Ureter (tissue), 1 donor: ENCODE results near the gene ANKRD34C. TPM values are rescaled to one million over a fixed set of nuclear protein-coding genes. Genes with fewer than 3 reads are reported as not detected.

ENCODE experiments used
- DNase-seq: peaks from one replicate; pipeline ENCODE4 v3.0.0-alpha.2; 2020; ENCODE audit warnings: low spot score
- total RNA-seq: library from RNA; stranded (reverse); gene quantifications from one replicate; pipeline ENCODE4 v1.2.4, GENCODE V29; 2023
- donor health status: DM: yes; HTN: yes; CAD: no.

ANKRD34C gene
- total RNA-seq = not detected

DNA sequence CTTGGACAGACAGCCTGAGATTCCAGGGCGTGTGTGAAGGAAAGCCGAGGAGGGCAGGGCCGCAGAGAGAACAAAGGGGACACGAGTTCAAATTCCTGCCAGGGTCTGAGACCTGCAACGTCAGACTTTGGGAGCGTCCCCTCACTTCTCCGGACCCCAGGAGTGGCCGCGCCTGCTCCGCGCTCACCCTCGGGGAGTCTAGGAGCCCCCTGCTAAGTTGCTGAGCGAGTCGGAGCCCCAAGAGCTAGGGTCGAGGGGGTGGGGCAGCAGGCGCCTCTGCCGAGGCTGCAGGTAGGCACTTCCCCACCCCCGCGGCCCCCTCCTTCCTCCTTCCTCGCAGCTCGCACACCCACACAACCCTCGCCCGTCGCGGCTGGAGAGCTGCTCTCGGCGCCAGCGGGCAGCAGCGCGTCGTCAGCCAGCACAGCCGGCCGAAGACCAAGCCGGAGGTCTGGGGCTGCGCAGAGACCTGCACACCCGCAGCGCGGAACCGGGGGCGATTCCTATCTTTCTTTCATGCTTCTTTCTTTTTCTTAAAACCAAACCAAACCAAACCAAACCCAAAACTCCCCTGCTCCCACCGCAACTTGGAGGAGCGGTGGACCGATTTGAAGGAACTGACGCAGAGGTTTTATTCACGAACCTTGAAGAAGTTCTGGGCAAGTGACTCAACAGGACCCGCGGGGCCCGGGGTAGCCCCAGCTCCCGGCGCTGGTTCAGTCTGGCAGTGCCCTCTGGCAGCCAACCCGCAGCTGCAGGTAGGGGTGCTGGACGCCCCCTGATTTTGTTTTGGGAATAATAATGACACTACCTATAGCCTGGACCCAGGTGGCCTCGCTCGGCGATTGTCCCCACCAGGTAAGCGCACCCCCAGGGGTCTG, at the start of gene ANKRD34C:
ANKRD34C (plus strand) TSS at position 352 of the 881 bp plus-strand sequence. CDS start 10,563 bp downstream, outside the sequence.
- DNase-seq = no peak

DNA sequence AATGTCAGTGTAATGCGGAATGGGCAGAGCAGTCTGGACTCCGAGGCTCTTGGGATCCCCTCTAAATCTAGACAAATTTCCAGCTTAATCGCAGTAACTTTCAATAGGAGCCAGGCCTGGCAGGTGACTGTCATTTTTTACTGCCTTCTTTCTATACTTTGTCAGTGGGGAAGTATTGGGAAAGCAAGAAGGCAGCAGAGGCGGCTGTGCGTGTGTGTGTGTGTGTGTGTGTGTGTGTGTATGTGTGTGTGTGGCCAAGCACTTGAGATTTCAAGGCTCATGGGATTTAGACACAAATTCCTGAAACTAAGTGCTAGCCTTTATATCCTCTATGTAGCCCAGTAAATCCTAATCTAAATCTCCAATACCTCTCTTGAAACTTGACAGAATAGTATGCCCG, 49.3 kb upstream of the ANKRD34C start:
- DNase-seq = no peak

- DNase-seq = no peak
These were observed 42.5 kb upstream of the ANKRD34C start for GRCh38 chr15:79240036-79240435.

- DNase-seq = no peak
These were observed 38.8 kb upstream of the ANKRD34C start for GRCh38 chr15:79243723-79244122.

DNA sequence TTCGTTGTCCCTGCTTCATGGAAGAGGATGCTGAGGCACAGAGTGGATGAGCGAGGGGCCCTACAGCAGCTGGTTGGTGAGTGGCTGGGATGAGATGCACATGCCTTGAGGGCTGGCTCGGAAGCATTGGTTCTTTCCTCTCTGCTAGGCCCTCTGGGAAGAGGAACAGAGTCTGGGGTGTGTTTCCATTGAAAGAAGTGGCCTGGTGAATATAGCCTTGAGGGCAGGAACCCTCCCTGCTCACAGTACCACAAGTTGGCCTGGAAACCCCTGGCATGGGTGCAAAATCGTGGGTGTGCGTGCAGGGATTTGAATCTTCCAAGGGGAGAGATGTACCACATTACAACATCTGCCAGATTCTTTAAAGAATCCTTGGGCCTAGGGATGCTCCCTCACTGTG, 37.6 kb upstream of the ANKRD34C start:
- no peak for DNase-seq

DNA sequence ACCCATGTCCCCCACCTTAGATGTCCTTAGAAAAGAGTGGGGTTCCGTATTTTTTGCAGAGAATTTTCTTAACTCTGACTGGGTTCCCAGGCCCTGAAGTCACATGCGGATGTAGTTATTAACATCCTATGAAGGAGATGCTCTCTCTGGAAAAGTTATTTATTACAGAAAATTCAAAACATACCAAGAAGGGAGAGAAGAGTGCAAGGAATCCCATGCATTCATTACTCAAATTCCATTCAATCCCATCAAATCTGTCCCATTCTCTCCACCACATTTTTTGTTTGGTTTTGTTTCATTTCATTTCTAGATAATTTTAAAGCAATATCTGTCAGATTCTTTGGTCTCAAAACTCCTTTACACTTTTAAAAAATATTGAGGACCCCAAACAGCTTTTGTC, 34.3 kb upstream of the ANKRD34C start:
- DNase-seq = no peak

GRCh38 chr15:79257454-79257853, 25.1 kb upstream of the ANKRD34C start:
- DNase-seq = no peak

DNA sequence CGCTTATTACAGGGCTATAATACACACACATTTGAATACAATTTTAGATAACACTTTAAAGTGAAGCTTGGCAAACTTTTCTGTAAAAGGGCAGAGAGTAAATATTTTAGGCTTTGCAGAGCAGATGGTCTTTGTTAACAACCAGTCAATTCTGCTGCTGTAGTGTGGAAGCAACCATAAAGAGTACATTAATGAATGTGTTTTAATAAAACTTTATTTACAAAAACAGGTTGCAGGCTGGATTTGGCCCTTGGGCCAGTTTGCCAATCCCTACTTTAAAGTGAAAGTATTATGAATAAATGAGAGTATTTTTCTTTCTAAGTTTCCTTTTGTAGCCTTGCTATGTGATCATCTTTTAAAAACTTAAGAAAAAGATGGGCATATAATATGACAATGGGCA, 20.7 kb upstream of the ANKRD34C start:
- DNase-seq = no peak

- peak; percentile 61 for DNase-seq
These were observed 17.4 kb upstream of the ANKRD34C start for GRCh38 chr15:79265167-79265566.

DNA sequence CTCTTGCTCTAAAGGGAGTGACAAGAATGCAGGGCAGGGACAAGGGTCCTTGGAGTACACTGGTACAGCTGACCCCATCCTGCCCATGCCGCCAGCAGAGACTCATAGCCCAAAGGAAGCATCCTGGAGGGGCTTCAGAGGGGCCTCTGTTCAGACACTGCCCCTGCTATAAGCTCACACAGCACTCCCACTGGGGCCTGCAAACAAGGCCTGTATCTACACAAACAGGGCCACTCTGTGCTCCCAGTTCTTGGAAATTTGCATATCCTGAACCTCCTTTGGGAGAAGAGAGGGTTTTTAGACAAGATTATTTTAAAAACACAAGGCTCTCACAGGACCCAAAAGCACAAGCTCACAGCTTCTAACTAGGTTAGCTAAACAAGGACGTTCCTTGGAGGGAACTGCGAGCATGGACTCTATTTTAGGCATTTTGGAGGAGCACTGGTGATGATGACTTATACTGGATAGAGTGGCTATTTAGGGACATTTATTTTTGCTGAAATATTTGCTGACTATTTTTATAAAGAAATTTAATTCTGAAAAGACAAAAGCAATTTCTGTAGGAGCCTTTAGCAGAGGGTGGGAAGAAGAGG, 16.4 kb upstream of the ANKRD34C start:
- no peak for DNase-seq

DNA sequence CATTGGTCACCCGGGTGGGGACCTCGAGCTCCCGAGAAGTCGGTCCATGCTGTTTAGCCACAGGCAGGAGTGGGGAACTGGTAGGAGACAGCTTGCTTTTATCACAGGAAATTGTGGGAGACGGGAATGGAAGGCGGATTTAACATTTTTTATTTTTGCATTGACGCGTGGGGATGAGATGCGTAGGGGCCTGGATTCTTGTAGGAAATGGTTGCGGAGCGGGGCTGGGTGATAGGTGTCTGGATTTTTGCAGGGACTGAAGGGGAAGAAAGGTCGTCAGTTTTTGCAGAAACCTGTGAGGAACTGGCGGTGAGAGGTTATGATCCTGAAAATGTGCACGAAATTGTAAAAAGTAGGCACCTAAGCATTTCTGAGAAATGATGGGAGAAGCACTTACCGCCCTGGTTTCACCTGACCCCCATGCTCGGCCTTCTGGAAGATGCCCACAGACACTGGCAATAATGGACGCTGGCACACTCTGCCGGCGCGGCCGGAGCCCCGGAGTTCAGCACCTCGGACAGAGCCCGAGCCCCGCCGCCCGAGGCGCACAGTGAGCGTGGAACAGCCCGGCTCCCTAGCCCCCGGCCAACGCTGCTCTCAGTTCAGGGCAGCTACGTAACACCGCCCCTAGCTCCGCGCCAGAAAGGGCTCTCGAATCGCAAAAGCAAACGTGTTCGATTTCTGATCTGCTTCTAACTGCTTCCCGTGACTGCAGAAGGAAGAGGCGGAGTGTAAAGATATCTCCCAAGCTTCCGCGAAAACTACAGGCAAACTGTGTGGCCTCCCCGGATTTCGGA, 928 bp downstream of the ANKRD34C start:
- DNase-seq = no peak

DNA sequence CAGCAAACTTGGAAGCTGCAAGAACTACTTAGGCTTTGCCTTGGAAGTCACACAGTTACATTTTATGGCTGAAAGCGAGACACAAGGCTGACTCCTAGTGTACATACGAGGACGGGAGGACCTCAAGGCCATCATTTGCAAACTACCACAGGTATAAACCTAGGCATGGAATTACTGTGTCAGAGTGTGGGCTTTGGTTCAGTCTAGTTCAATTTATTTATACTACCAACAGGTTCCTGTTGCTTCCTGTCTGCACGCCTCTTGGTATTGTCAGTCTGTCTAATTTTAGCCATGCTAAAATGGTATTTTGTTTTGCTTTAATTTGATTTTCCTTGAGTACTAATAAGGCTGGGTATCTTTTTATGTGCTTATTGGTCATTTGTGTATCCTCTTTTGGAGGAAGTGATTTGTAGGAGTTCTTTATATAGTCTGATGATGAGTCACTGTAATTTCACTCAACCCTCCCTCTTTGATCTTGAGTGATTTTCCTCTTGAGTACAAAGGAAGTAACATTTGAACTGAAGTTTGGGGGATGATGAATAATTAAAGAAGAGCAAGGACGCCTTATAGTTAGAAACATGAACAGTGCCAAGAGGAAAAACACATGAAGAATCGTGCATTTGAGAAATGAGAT, 8.2 kb downstream of the ANKRD34C start:
- no peak for DNase-seq

- no peak for DNase-seq
These were observed 9.5 kb downstream of the ANKRD34C start for GRCh38 chr15:79292011-79292410.

GRCh38 chr15:79294075-79294474, 11.6 kb downstream of the ANKRD34C start:
- no peak for DNase-seq

- DNase-seq = no peak
These were observed 14.1 kb downstream of the ANKRD34C start for GRCh38 chr15:79296583-79296982.

GRCh38 chr15:79299126-79299840, 16.8 kb downstream of the ANKRD34C start:
- DNase-seq = no peak

DNA sequence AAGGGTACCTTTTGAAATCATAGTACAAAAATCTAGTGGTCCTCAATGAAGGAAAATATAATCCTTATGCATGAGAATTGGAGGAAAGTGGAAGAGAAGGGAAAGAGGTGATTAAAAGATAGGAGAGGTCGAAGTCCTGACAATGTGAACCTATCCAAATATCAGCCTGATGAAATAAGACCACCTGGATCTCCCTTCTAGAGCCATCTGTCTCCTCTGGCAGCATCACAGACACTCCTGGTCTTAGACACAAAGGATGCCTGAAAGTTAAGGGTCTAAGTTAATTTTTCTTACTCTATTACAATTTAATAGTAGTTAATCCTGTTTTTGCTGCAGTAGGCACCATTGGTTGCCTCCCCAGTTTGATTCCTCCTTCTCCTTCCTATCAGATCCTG, 17.3 kb downstream of the ANKRD34C start:
- DNase-seq = no peak

GRCh38 chr15:79307251-79307650, 24.7 kb downstream of the ANKRD34C start:
- DNase-seq = no peak

DNA sequence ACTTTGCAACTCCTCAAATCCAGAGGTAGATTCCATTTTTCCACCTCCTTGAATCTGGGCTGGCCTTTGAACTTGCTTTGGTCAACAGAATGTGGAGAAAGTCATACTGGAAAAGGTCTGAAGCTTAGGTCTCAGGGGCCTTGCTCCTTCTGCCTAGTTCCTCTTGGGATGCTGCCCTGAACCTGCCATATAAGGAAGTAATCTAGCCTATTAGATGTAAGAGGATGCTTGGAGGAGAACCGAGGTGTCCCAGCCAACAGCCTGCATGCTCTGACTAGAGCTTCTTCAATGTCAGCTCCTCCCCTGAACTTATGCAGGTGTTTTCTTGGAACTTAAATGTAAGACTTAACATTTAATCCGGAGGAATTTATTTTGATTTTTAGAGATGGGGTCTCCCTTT, 26.4 kb downstream of the ANKRD34C start:
- DNase-seq = no peak

GRCh38 chr15:79310612-79310984, 28.1 kb downstream of the ANKRD34C start:
- DNase-seq = no peak
